Liver (tissue), 9 donors: Measurements from ENCODE around the gene TUBGCP2. TPM values are rescaled to one million over a fixed set of nuclear protein-coding genes. Genes with fewer than 3 reads are reported as not detected.

ENCODE experiments used
- DNase-seq: peaks from one replicate; pipeline ENCODE4 v3.0.0-alpha.2; 2017; ENCODE audit warnings: low spot score
- H3K27ac ChIP-seq, 2 donors: one replicate each; pipeline ENCODE4 v1.7.0; 2013; ENCODE audit warnings: inconsistent platforms in 2 of 2, low read length in 2 of 2, control low read depth in 1 of 2, low read depth in 1 of 2, mild to moderate bottlenecking in 1 of 2
- H3K27me3 ChIP-seq, 4 donors: one replicate each; pipeline versions ENCODE4 v1.6.1 to v1.7.0; 2013; ENCODE audit warnings: low read length in 3 of 4, inconsistent platforms in 1 of 4, mild to moderate bottlenecking in 1 of 4, moderate library complexity in 1 of 4; ENCODE audit not compliant: control insufficient read depth in 4 of 4, insufficient read depth in 4 of 4
- H3K36me3 ChIP-seq, 4 donors: one replicate each; pipeline versions ENCODE4 v1.6.1 to v1.7.0; 2013; ENCODE audit warnings: low read length in 3 of 4, mild to moderate bottlenecking in 3 of 4, low read depth in 1 of 4, moderate library complexity in 1 of 4; ENCODE audit not compliant: control insufficient read depth in 4 of 4, insufficient read depth in 3 of 4
- H3K4me1 ChIP-seq, 4 donors: one replicate each; pipeline versions ENCODE4 v1.6.1 to v1.7.0; 2013; ENCODE audit warnings: low read length in 3 of 4, mild to moderate bottlenecking in 3 of 4, moderate library complexity in 1 of 4; ENCODE audit not compliant: control insufficient read depth in 4 of 4, insufficient read depth in 4 of 4
- H3K4me3 ChIP-seq, 3 donors: one replicate each; pipeline versions ENCODE4 v1.6.1 to v1.7.0; 2013; ENCODE audit warnings: low read length in 3 of 3, control low read depth in 1 of 3, low read depth in 1 of 3, mild to moderate bottlenecking in 1 of 3
- H3K9ac ChIP-seq, 2 donors: one replicate each; pipeline ENCODE4 v1.7.0; 2013; ENCODE audit warnings: low read length in 2 of 2, mild to moderate bottlenecking in 2 of 2, moderate library complexity in 2 of 2, control low read depth in 1 of 2, low read depth in 1 of 2
- H3K9me3 ChIP-seq, 4 donors: one replicate each; pipeline versions ENCODE4 v1.6.1 to v1.7.0; 2013; ENCODE audit warnings: low read length in 3 of 4; ENCODE audit not compliant: control insufficient read depth in 4 of 4
- EGR1 ChIP-seq, 2 donors: IDR thresholded peaks; 2 replicates each; pipeline ENCODE4 v1.6.1; 2016 to 2018; ENCODE audit warnings: antibody characterized with exemption in 2 of 2, low read depth in 2 of 2
- FOXA1 ChIP-seq: IDR thresholded peaks from 2 replicates; pipeline ENCODE4 v1.6.1; 2016; ENCODE audit warnings: antibody characterized with exemption
- FOXA2 ChIP-seq: IDR thresholded peaks from 2 replicates; pipeline ENCODE4 v1.6.1; 2016; ENCODE audit warnings: antibody characterized with exemption
- GABPA ChIP-seq, 2 donors: IDR thresholded peaks in 1 of 2; conservative IDR thresholded peaks in 1 of 2; 2 replicates each; pipeline ENCODE4 v1.6.1; 2016; ENCODE audit warnings: antibody characterized with exemption in 2 of 2, mild to moderate bottlenecking in 1 of 2, moderate library complexity in 1 of 2
- HNF4A ChIP-seq, 2 donors: conservative IDR thresholded peaks; 2 replicates each; pipeline ENCODE4 v1.6.1; 2016; ENCODE audit warnings: antibody characterized with exemption in 2 of 2, mild to moderate bottlenecking in 2 of 2
- HNF4G ChIP-seq: IDR thresholded peaks from 2 replicates; pipeline ENCODE4 v1.6.1; 2016; ENCODE audit warnings: antibody characterized with exemption
- NR2F2 ChIP-seq: IDR thresholded peaks from 2 replicates; pipeline ENCODE4 v1.6.1; 2016; ENCODE audit warnings: antibody characterized with exemption
- RXRA ChIP-seq, 2 donors: IDR thresholded peaks; 2 replicates each; pipeline ENCODE4 v1.6.1; 2017 to 2018; ENCODE audit warnings: antibody characterized with exemption in 2 of 2, mild to moderate bottlenecking in 1 of 2
- YY1 ChIP-seq: IDR thresholded peaks from 2 replicates; pipeline ENCODE4 v1.6.1; 2016; ENCODE audit warnings: antibody characterized with exemption, mild to moderate bottlenecking
- WGBS: extraction: QIAGEN DNeasy Blood & Tissue Kit; methylation state at CpG from one replicate; pipeline ENCODE4 v1.1.7; 2013; 5-methylcytosine and 5-hydroxymethylcytosine counted together
- polyA plus RNA-seq, 2 donors: library from polyadenylated mRNA; stranded (reverse) in 1 of 2; unstranded in 1 of 2; fragments of 200-250 nt in 1 of 2; fragments of >200 nt in 1 of 2; fragmentation: Nextera tagmentation in 1 of 2; extraction: Ambion mirVana in 1 of 2; gene quantifications; one replicate each; pipeline versions ENCODE4 v1.2.1 to v1.2.3, GENCODE V29; 2013 to 2015
- total RNA-seq, 2 donors: library from RNA; depleted of rRNA; stranded (reverse); fragments of >200 nt; gene quantifications; one replicate each; pipeline ENCODE4 v1.2.3, GENCODE V29; 2014
- TF ChIP-seq, protein P1 (sequence below): fragments of 150-350 bp; IDR thresholded peaks from 2 replicates; pipeline ENCODE4 v1.5.1; 2017; ENCODE audit warnings: improper control_type of control experiment, low read depth, low read length; ENCODE audit not compliant: missing input control
- TF ChIP-seq, protein P2 (sequence below): IDR thresholded peaks from 2 replicates; pipeline ENCODE4 v1.6.1; 2016; ENCODE audit warnings: antibody characterized with exemption
- TF ChIP-seq, protein P3 (sequence below): IDR thresholded peaks from 2 replicates; pipeline ENCODE4 v1.6.1; 2016; ENCODE audit warnings: antibody characterized with exemption
- TF ChIP-seq, protein P4 (sequence below): IDR thresholded peaks from 2 replicates; pipeline ENCODE4 v1.6.1; 2016; ENCODE audit warnings: antibody characterized with exemption
- donor health status: healthy.
- donor health status: healthy.
- donor health status: healthy.
- donor health status: healthy.
- donor health status: healthy.

TUBGCP2 gene
- total and polyA plus RNA-seq, 4 donors = 18.8 to 32.4 (median 27.6) TPM

DNA sequence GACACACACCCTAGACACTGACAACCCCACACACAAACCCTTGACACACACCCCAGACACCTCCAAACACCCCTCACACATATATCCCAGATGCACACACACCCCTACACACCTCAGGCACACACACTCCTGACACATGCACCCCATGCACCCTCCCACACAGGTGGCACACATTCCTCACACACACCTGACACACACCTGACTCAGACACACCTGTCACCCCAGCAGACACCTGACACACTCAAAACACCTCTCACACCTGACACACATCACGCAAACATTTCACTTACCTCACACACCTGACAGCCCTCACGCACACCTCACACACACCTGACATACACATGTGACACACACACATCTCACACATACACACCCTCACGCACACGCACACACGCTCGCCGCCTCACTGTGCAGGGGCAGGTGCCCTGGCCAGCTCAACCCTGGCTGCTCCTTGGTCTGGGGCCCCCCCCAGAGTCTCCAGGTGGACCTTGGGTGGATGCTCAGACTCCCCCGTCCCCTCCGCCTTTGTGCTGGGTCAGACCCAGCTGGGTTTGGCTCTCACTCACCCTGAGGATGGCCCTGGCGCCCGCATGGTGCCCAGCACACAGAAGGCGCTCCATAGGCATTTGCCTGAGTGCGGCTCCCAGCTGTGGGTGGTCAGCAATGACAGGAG lies 31.2 kb upstream of the TUBGCP2 start (continued):
- TF ChIP-seq, protein P1, sequence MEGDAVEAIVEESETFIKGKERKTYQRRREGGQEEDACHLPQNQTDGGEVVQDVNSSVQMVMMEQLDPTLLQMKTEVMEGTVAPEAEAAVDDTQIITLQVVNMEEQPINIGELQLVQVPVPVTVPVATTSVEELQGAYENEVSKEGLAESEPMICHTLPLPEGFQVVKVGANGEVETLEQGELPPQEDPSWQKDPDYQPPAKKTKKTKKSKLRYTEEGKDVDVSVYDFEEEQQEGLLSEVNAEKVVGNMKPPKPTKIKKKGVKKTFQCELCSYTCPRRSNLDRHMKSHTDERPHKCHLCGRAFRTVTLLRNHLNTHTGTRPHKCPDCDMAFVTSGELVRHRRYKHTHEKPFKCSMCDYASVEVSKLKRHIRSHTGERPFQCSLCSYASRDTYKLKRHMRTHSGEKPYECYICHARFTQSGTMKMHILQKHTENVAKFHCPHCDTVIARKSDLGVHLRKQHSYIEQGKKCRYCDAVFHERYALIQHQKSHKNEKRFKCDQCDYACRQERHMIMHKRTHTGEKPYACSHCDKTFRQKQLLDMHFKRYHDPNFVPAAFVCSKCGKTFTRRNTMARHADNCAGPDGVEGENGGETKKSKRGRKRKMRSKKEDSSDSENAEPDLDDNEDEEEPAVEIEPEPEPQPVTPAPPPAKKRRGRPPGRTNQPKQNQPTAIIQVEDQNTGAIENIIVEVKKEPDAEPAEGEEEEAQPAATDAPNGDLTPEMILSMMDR = no peak

DNA sequence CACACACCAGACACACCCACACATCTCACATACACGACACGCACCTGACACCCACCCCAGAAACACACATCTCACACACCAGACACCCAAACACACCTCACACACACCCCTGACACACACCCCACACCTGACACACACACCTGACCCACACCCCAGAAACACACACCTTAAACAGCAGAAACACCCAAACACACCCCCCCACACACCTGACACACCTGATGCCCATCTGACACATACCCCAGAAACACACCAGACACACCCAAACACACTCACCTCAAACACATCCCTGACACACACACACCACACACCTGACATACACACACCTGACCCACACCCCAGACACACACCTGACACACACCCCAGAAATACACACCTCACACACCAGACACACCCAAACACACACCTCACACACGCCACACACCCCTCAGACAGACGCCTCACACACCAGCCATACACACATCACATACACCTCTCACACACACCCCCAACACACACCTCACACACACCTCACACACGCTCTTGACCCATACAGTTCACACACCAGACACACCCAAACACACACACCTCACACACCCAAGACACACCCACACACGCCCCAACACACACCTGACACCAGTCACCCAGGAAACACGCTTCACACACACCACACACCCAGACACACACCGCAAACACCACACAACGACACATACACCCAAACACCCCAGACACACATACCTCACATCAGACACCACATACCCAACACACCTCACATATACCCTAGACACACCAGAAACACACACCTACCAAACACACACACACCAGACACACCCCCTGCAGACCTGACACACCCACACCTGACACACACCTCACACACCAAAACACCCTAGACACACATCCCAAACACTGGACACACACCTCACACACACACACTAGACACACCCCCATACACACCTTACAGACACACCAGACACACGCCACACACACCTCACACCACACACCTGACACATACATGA lies 29.7 kb upstream of the TUBGCP2 start:
- Histone ChIP-seq H3K27me3 (peaks cover 0 to 14% (median 8%) of the 10 kb centered on the region in 4 donors), H3K9ac (no peak overlapping the region)
- 86% methylated on average over 10 of the region's 10 CpGs for WGBS

More for the DNA sequence above, 29.7 kb upstream of the TUBGCP2 start:
- DNase-seq = no peak
- peaks cover 0 to 16% (median 12%) of the 10 kb centered on the region in 4 donors for H3K4me1 ChIP-seq
- H3K9me3 ChIP-seq = no peaks in the 10 kb centered on the region
- no peaks in the 10 kb centered on the region for H3K36me3 ChIP-seq
- no peak overlapping the region for H3K27ac ChIP-seq
- no peak for TF ChIP-seq EGR1 (IDR thresholded peaks at IDR 0.05; ENCODE audit: low read depth in 2 of 2)
- no peak for TF ChIP-seq RXRA (IDR thresholded peaks at IDR 0.05)
- no peak for TF ChIP-seq YY1
- TF ChIP-seq FOXA2 = no peak
- TF ChIP-seq, protein P2, sequence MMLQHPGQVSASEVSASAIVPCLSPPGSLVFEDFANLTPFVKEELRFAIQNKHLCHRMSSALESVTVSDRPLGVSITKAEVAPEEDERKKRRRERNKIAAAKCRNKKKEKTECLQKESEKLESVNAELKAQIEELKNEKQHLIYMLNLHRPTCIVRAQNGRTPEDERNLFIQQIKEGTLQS = no peak
- TF ChIP-seq GABPA (IDR thresholded peaks at IDR 0.05 in 1 of 2, conservative IDR thresholded peaks at IDR 0.05 in 1 of 2) = no peak
- TF ChIP-seq FOXA1 = no peak
- TF ChIP-seq HNF4G = no peak
- TF ChIP-seq, protein P1 = no peak
- TF ChIP-seq HNF4A (conservative IDR thresholded peaks at IDR 0.05) = no peak
- TF ChIP-seq, protein P3, sequence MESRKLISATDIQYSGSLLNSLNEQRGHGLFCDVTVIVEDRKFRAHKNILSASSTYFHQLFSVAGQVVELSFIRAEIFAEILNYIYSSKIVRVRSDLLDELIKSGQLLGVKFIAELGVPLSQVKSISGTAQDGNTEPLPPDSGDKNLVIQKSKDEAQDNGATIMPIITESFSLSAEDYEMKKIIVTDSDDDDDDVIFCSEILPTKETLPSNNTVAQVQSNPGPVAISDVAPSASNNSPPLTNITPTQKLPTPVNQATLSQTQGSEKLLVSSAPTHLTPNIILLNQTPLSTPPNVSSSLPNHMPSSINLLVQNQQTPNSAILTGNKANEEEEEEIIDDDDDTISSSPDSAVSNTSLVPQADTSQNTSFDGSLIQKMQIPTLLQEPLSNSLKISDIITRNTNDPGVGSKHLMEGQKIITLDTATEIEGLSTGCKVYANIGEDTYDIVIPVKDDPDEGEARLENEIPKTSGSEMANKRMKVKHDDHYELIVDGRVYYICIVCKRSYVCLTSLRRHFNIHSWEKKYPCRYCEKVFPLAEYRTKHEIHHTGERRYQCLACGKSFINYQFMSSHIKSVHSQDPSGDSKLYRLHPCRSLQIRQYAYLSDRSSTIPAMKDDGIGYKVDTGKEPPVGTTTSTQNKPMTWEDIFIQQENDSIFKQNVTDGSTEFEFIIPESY = no peak
- no peak for TF ChIP-seq NR2F2
- TF ChIP-seq, protein P4, sequence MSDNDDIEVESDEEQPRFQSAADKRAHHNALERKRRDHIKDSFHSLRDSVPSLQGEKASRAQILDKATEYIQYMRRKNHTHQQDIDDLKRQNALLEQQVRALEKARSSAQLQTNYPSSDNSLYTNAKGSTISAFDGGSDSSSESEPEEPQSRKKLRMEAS = no peak
- no peak overlapping the region for H3K4me3 ChIP-seq
